Osteoblast (primary cell): ENCODE measurements around the gene NXN. TPM values are rescaled to one million over a fixed set of nuclear protein-coding genes. Genes with fewer than 3 reads are reported as not detected.
A peak's percentile ranks its signal among the peaks of the same experiment; 100 is the strongest.

Experiments used
- DNase-seq: peaks from one replicate; pipeline ENCODE4 v3.0.0; 2011; ENCODE audit warnings: low spot score, mixed read lengths; ENCODE audit not compliant: insufficient read length; ENCODE audit errors: missing footprints
- H2AFZ ChIP-seq: 2 replicates; pipeline ENCODE4 v1.6.0; 2011; ENCODE audit warnings: mild to moderate bottlenecking, low read length
- H3K27ac ChIP-seq: 2 replicates; pipeline ENCODE4 v1.5.1; 2011; ENCODE audit warnings: mild to moderate bottlenecking, low read depth, low read length, moderate library complexity
- H3K27me3 ChIP-seq: 2 replicates; pipeline ENCODE4 v1.6.0; 2012; ENCODE audit warnings: mild to moderate bottlenecking, control low read depth, inconsistent platforms, low read length, moderate library complexity; ENCODE audit not compliant: insufficient read depth
- H3K36me3 ChIP-seq: 2 replicates; pipeline ENCODE4 v1.5.1; 2011; ENCODE audit warnings: mild to moderate bottlenecking, low read length, control low read depth, moderate library complexity; ENCODE audit not compliant: insufficient read depth
- H3K4me1 ChIP-seq: 2 replicates; pipeline ENCODE4 v1.5.1; 2011; ENCODE audit warnings: mild to moderate bottlenecking, low read length, control low read depth, moderate library complexity; ENCODE audit not compliant: insufficient read depth
- H3K4me2 ChIP-seq: 2 replicates; pipeline ENCODE4 v1.6.0; 2011; ENCODE audit warnings: mild to moderate bottlenecking, low read length; ENCODE audit not compliant: insufficient read depth
- H3K4me3 ChIP-seq: fragments of 200-600 bp; sonication (generic); 3 replicates; pipeline ENCODE4 v1.5.1; 2012; ENCODE audit warnings: mild to moderate bottlenecking, low read length, inconsistent platforms; ENCODE audit not compliant: insufficient read depth
- H3K79me2 ChIP-seq: 2 replicates; pipeline ENCODE4 v1.6.0; 2012; ENCODE audit warnings: mild to moderate bottlenecking, low read length, control low read depth, inconsistent platforms; ENCODE audit not compliant: insufficient read depth
- H3K9me3 ChIP-seq: 2 replicates; pipeline ENCODE4 v1.5.1; 2011; ENCODE audit warnings: low read depth, low read length, control low read depth
- H4K20me1 ChIP-seq: 2 replicates; pipeline ENCODE4 v1.6.0; 2012; ENCODE audit warnings: mild to moderate bottlenecking, low read length, control low read depth; ENCODE audit not compliant: insufficient read depth
- CTCF ChIP-seq: IDR thresholded peaks from 2 replicates; pipeline ENCODE4 v1.5.1; 2011; ENCODE audit warnings: mild to moderate bottlenecking, low read depth, low read length, moderate library complexity; ENCODE audit errors: extremely low read depth
- total RNA-seq: library from RNA; depleted of rRNA; stranded (reverse); fragments of >200 nt; gene quantifications from 2 replicates; pipeline ENCODE4 v1.2.3, GENCODE V29; 2012

Gene NXN
- total RNA-seq, 1 donor: 68.8 TPM

GRCh38 chr17:798246-798645 lies 181.3 kb downstream of the NXN start:
- Histone ChIP-seq H3K4me3 (no peak overlapping the region), H3K79me2 (no peaks in the 10 kb centered on the region), H2AFZ (no peak overlapping the region), H3K36me3 (peaks cover 8% of the 10 kb centered on the region), H4K20me1 (peaks cover 3% of the 10 kb centered on the region), H3K9me3 (no peaks in the 10 kb centered on the region), H3K4me2 (no peak overlapping the region), H3K27ac (no peak overlapping the region), H3K4me1 (peaks cover 7% of the 10 kb centered on the region), H3K27me3 (no peaks in the 10 kb centered on the region)
- no peak for TF ChIP-seq CTCF
- no peak for DNase-seq

GRCh38 chr17:797236-797840 lies 182.2 kb downstream of the NXN start:
- H3K9me3 ChIP-seq: no peaks in the 10 kb centered on the region
- no peak for TF ChIP-seq CTCF
- H3K79me2 ChIP-seq: no peaks in the 10 kb centered on the region
- peaks cover 13% of the 10 kb centered on the region for H3K36me3 ChIP-seq
- H3K4me2 ChIP-seq: no peak overlapping the region
- peak; percentile 75 for DNase-seq
- peaks cover 7% of the 10 kb centered on the region for H3K4me1 ChIP-seq
- H2AFZ ChIP-seq: no peak overlapping the region
- peaks cover 3% of the 10 kb centered on the region for H4K20me1 ChIP-seq
- H3K4me3 ChIP-seq: no peak overlapping the region
- no peaks in the 10 kb centered on the region for H3K27me3 ChIP-seq
- no peak overlapping the region for H3K27ac ChIP-seq

- Histone ChIP-seq H3K4me3 (no peak overlapping the region), H3K27me3 (no peaks in the 10 kb centered on the region), H3K27ac (no peak overlapping the region), H3K9me3 (no peaks in the 10 kb centered on the region), H3K79me2 (no peaks in the 10 kb centered on the region), H3K4me1 (peaks cover 7% of the 10 kb centered on the region), H4K20me1 (peaks cover 6% of the 10 kb centered on the region), H3K4me2 (no peak overlapping the region), H2AFZ (no peak overlapping the region), H3K36me3 (peaks cover 16% of the 10 kb centered on the region)
- DNase-seq: peak; percentile 53
- TF ChIP-seq CTCF: no peak
Measured at GRCh38 chr17:796609-797008, 183.0 kb downstream of the NXN start.

GRCh38 chr17:795721-796120 lies 183.9 kb downstream of the NXN start:
- TF ChIP-seq CTCF: no peak
- Histone ChIP-seq H3K4me1 (peaks cover 7% of the 10 kb centered on the region), H3K4me2 (no peak overlapping the region), H3K36me3 (peaks cover 23% of the 10 kb centered on the region), H3K27me3 (no peaks in the 10 kb centered on the region), H2AFZ (no peak overlapping the region), H3K79me2 (no peaks in the 10 kb centered on the region), H3K4me3 (no peak overlapping the region), H4K20me1 (peaks cover 6% of the 10 kb centered on the region), H3K27ac (no peak overlapping the region), H3K9me3 (no peaks in the 10 kb centered on the region)
- DNase-seq: peak; percentile 51
